HG03066 (cell line): ENCODE measurements around the gene RASGEF1C.

Experiments
- ATAC-seq: cut with Tn5 transposase; IDR thresholded peaks from one replicate; pipeline ENCODE4 v1.9.1; 2021; ENCODE audit warnings: low read depth; ENCODE audit not compliant: unreplicated experiment

The RASGEF1C gene

DNA sequence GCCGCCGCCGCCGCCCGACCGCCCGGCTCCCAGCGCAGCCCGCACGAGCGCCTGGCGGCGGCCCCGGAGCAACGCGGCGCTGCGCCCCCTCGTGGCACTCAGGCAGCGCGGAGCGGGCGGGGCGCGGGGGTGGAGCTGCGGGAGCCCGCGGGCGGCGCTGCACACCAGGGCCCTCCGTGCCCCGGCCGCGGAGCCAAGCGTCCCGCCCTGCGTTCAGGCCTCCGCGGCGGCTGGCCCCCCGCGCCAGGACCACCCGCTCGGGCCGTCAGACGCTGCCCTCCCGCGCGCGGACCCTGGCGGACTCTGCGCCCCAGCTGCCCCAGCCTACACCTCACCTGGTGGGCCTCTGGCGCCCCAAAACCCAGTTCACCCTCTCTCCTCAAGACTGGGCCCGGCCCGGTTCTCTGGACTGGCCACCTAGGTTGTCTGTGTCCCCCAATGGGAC, at the start of gene RASGEF1C:
Gene RASGEF1C (minus strand): TSS at position 75 of the 445 bp plus-strand sequence. CDS start 71,159 bp downstream, outside the sequence.
- ATAC-seq = no peak

- no peak for ATAC-seq
These were observed 44.2 kb upstream of the RASGEF1C start for GRCh38 chr5:180253036-180253824.

DNA sequence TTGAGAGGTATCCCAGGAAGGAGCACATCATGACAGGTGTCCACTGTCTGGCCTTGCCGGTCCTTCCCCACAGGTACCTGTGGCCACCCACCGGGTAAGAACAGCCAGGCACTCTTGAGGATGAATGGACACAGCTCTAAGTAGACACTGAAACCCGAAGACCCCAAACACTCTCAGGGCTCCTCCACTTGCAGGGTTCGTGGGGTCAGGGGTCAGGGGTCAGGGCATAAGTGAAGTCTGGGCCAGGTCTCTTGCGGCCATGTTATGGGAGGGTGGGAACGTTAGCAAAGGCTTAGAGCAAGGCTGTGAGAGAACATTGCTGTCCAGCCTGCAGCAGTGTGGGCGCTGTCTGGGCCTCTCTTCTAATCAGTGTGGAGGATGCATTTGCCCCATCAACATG, 42.9 kb upstream of the RASGEF1C start:
- no peak for ATAC-seq

DNA sequence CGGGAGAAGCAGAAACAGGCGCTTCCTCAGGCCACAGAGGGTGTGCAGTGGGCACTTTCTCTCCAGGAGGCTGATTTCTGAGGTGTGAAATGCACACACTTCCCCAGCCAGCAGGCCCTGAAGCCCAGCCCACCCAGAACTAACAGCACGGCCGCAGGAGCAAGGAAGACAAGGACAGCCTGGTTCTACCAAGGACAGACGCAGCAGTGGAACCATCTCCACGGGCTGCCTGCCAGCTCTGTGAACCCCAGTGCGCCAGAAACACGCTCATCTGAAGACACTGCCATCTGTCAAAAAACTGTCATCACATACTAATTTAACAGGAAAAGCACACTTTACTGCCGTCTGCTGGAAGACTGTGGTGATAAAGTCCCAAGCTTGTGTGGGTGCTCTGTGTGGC, 42.1 kb upstream of the RASGEF1C start:
- no peak for ATAC-seq

DNA sequence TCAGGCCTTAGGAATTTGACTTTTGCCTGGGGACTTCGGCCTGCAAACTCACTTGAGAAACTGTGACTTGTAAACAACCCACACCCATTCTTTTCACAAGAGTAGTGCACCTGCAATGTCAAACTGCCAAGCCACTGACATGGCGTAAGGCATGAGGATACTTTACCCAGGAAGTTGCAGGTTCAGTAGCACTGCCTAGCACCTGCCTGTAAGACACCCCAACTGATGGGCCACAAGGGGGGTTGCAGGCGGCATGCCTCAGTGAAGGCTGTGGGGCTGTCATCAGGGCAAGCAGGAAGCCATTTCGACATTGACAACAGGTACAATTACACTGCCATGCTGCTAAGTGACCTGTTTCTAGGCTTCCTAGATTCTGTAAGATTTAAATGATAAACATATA, 41.3 kb upstream of the RASGEF1C start:
- ATAC-seq = no peak

GRCh38 chr5:180241600-180241999, 32.6 kb upstream of the RASGEF1C start:
- ATAC-seq = no peak

DNA sequence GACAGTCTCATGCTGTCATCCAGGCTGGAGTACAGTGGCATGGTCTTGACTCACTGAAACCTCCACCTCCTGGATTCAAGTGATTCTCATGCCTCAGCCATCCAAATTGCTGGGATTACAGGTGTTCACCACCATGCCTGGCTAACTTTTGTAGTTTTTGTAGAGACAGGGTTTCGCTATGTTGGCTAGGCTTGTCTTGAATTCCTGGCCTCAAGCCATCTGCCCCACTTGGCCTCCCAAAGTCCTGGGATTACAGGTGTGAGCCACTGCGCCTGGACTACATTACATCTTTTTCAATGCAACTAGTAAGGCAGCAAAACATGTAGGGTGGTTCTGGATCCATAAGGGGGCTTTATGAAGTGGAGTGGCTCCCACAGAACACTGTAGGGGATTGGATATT, 29.6 kb upstream of the RASGEF1C start:
- no peak for ATAC-seq

DNA sequence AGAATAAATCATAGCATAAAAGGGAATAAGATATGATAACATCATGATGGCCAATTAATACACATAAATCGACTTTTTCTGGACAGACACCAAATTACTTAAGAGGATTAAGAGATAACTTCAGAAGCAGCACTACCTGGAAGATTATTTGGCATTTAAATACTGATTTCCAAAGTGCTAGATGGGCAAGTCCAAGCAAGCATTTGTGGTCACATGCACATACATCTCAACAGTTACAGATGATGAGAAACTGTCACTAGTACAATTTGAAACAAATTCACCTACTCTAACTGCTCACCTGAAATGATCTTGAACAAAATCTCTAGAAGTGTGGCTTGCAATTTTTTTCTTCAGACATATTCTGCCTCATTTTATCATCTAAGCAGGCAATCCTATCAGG, 26.8 kb upstream of the RASGEF1C start:
- ATAC-seq = no peak

- no peak for ATAC-seq
These were observed 26.1 kb upstream of the RASGEF1C start for GRCh38 chr5:180235077-180235476.

- ATAC-seq = no peak
These were observed 25.3 kb upstream of the RASGEF1C start for GRCh38 chr5:180234271-180234670.

DNA sequence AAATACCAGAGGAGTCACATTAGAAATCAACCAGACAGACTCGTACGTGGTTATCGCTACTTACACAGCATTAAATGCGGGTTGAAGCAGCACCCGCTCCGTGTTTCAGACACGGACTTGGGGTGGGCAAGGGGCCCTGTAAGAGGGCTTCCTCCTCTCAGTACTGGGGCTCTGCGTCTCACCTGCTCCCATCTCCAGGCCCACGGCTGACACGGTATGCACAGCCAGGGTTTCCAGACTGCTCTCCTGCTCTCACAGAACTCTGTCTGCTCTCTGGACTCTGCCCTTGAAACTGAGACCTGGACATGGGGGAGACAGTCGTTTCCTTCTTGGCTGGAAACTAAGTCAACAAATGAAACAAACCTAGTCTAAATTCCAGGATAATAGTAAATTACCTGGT, 24.7 kb upstream of the RASGEF1C start:
- no peak for ATAC-seq

- ATAC-seq = no peak
These were observed 21.0 kb upstream of the RASGEF1C start for GRCh38 chr5:180230017-180230416.

DNA sequence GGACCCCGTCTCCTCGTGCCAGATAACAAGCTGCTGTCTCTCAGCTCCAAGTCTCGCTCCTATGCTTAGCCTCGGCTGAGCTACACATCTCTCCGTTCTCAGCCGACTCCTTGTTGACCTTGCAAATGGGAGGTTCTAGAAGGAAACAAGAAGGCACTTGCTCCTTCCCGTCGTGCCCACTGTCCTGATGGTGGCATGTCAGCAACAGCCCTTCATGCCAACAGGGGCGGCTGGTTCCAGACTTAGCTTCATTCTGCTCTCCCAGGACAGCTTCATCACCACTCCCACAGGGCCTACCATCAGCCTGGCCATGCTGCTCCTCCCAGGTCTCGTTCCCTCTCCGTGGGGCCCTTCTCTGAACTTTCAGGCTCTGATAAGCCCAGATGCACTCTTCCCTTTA, 13.0 kb upstream of the RASGEF1C start:
- ATAC-seq = no peak

- no peak for ATAC-seq
These were observed 8.8 kb upstream of the RASGEF1C start for GRCh38 chr5:180217797-180218196.

DNA sequence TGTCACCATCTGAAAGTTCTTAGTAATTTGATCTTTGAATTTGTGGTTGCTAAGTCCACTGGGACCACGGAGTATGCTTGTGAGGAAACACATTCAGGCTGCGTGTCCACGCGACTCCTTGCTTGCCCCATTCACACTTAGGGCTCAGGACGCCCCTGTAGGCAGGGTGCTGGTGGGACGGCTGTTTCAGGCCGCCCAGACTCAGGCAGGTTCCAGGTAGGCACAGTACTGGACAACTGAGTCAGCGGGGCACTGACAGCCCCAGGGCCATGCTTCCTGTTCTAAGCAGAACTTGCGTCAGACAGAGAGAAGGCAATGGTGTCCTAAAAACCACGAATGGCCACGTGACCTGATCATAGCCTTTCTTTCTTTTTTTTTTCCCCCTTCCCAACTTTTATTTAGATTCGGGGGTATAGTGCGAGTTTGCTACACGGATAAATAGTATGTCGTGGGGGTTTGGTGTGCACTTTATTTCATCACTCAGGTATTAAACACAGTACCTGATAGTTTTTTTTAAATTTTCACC, 7.7 kb upstream of the RASGEF1C start:
- no peak for ATAC-seq

DNA sequence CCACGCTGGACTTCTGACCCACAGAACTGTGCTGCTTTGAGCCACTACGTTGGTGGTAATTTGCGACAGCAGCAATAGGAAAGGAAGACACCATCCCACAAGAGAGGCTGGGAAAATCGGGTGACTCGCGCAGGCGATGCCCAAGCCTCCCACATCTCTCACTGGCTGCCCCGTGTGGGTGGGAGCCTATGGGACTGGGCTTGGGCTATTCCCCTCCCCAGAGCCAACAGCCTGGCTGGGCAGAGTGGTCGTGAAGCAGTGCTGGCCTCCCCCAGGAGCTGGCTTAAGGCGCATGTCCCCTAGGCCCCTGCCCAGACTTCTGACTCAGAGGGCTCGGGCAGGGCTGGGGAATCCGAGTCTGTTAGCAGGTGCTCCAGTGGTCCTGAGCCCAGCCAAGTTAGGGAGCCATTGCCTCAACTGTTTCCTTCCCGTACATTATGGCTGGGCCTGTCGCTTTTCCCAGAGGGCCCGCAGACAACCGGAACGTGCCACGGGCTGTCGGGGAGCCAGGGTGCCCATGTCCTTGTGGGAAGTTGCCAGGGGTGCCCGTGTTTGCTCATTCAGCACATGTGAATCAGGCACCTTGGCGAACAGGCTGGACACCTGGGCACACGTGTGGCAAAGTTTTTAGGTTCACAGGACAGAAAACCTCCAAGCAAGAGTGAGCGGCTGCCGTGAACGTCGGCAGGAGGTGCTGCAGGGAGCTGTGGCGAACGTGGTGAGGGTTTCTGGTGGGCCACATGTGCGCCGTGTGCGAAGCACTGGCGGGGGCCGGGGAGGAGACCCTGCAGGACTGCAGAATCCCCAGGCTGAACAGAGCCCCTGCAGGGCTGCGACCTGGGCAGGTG, 7.0 kb upstream of the RASGEF1C start:
- no peak for ATAC-seq

- no peak for ATAC-seq
These were observed 6.1 kb upstream of the RASGEF1C start for GRCh38 chr5:180214870-180215770.

- no peak for ATAC-seq
These were observed 4.7 kb upstream of the RASGEF1C start for GRCh38 chr5:180213657-180214207.

GRCh38 chr5:180213256-180213600, 4.2 kb upstream of the RASGEF1C start:
- ATAC-seq = no peak
